Activated CD4-positive, alpha-beta T cell treated with anti-CD3 and anti-CD28 coated beads, Interleukin-2, amount 50 U/mL, for 24 hours (primary cell): ENCODE measurements around the gene ZNF80.

Experiments used
- DNase-seq, 2 donors: peaks; one replicate each; pipeline ENCODE4 v3.0.0-alpha.2; 2020; ENCODE audit warnings: low read depth in 1 of 2, low spot score in 1 of 2

ZNF80 gene

DNA sequence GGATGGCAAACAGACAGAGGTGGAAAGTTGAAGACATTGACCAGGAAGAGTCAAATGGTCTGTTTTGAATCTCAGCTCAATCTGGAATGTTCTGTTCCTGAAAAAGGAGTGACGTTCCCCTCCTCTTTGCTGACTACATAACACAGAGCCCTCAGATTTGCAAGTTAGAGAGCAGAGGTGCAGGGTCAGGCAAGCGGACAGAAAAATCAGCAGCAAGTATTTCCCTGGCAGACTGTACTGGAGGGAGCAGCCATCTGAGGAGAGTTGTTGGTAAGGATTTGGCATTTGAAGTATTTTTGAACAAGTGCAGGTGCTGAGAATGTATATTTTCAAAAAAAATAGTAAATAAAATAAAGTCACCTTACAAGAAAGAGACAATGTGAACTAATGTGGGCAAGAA is 17.6 kb downstream of the ZNF80 start:
- DNase-seq, result no peak

DNA sequence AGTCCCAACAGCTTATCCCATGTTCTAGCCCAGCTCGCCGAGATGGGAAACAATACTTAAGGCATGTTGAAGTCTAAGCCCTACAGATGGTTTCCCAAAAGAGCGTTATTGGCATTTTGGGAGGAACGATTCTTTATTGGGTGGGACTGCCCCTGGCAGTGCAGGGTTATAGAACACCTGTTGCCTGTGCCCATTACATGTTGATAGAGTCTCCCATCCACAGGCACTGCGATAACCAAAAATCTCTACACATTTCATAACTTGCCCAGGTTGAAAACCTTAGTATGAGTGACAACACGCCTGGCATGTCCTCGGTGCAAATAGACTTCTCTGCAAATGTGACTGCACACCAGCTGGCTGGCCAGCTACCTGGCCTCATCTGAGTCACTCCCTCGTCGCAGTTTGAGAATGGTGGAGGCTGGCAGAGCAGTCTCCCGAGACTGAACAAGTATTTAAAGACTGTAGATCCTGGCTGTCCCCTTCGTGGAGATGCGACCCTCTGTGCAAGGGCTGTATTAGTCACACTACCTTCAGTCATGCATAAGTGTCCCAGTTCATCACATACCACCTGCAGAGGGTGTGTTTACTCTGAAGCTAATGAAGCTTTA is 18.7 kb downstream of the ZNF80 start:
- no peak for DNase-seq

DNA sequence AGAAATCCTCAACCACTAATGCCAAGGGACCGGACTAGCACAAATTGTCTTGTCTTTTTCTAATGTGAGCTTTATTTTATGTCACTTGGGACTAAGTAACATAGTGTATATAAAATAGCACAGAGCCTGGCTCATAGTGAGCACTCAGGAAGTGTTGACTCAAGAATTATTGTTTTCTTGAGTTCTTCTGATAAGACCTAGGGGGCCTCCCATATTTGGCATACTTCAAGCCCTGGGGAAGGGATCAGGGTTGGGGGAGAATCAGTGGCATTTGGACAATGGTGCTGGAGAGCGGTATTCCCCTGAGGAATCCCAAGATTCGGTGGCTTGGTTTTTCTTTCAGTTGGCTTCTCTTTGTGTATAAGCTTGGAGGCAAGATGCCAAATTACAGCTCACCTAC is 19.4 kb downstream of the ZNF80 start:
- DNase-seq, result no peak

DNA sequence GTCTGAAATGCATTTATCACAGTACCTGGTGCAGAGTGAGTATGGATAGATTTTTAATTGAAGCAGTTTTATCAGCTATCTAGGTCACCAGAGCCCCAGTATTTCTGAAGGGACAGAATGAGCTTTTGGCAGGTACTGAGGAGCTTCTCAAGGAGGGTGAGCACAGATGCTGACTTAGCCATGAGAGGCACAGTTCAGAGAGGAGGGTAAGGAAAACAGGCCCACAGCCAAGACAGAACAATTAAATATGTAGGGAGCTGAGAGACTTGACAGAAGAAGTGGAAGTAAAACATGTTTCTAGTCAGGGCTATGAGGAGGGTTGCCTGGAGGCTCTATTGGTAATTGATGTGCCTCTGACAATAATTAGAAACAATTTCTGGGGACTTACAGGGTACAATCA is 20.1 kb downstream of the ZNF80 start:
- no peak for DNase-seq

DNA sequence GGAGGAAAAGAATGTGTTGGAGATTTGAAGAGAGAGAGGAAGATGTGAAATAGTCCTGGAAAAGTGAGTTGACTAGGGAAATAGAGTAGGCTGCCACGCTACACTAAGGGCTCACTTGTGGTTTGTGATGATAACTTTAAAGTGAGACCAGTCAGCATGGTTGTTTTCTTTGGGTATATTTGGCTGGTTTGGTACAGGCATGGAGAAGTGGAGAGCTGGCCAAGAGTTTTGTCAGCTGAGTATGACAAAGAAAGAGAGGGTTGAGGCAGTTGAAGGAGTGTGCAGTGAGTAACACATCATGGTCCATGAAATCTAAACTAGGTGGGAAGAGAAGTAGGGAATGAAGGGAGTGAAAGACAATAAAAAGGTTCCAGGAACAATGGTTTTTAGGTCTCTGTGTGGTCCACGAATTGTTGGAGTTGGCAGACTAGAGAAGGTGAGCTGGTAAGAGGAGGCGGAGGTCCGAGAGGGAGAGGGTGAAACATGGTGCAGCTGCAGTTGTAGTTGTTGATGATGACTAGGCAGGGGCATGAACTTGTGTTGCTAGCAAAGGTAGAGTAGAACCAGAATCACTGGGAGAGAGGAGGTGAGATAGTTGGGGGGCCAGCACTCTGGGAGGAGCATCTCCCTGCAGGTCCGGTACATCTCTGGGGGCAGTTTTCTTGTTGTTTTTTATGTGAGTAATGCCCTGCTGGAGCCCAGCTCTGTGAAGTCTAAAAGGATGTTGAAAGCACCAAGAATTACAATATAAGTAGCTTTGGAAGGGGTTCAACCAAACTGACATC is 21.0 kb downstream of the ZNF80 start:
- DNase-seq, result no peak

DNA sequence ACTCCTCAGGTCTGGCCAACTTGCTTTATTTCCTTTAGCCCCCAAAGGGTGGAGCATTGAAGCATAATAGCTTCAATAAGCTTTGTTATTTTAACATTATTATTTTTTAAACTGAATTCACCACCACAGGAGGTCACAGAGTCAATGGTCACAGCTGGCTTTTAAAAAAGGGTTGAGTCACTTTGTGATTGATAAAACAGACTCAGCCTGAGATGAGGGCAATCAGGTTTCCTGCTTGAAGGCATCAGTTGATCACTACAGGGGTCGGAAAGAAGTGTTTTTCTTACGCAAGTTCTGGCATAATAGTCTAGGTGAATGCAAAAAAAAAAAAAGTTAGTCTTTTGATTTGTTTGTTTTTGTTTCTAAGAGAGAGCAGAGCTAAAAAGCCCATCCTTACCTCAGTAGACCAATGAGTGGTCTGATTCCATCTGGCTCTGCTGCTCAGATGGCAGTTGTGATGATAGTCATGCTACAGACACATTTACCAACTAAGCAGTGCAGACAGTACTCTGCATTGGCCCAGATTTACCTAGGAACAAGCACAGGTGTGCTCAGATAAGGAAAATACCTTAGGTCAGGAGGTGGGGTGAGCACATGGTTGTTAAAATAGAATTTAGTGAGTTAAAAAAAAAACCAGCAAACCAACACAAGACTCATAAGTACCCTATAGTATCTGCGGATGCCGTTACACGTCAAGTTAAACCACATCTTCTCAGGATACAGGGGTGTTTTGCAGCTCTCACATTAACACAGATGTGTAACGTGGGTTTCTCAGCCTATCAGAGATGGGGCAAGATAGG is 22.6 kb downstream of the ZNF80 start:
- peak in 1 of 2 donors; percentile 48 for DNase-seq

DNA sequence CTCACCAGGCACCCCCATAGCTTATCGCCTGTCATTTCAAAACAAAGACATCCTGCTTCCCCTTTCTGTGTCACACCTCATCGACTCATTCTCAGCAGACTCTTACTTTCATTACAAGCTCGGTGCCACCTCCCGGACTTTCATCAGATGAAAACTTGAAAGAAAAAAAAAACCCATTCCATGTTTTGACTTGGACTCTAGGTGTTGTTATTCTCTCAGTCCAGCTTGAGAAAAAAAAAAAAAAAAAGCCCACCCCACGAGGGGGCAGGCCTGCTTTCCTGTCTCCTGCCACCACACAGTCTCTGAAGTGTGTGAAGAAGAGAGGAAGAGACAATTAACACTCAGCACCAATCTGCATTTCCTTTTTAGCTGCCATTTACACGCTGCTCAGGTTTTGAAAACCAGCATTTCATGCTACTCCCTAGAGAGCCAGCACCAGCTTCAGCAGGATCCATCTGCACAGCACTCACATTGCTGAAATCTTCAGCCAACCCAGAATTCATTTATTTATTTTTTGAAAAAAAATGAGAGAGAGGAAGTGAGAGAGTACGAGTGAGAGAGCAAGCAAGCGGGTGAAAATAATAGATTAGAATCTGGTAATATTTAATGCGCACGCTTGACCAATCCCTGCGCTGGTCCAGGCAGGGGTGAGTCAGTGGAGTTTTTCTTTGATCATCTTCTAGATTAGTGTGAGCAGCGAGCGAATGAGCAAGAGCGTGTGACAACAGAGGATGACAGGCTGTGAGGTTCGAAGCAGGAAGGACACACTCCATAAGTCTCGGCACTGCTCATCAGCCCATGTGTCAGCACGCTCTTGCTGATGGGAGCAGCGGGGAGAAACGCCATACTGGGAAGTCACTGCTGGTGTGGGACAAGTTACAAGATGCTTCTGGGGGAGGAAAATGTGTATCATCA is 23.5 kb downstream of the ZNF80 start:
- peak; percentile 49 to 70 for DNase-seq

DNA sequence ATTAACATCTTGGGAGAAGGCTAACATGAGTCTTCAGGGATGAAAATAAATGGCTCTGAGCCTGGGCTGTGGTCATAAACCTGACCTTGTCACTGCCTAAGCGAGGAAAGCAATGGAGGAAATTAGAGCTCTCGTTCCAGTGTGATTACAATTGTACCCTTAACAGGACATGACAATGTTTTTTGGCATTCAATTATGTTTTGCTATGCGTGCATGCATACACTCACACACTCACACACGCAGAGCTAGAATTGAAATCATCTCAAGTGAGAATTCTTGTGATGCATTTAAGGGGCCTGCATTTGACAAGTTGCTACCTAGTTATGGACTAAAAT is 24.1 kb downstream of the ZNF80 start:
- DNase-seq, result no peak

DNA sequence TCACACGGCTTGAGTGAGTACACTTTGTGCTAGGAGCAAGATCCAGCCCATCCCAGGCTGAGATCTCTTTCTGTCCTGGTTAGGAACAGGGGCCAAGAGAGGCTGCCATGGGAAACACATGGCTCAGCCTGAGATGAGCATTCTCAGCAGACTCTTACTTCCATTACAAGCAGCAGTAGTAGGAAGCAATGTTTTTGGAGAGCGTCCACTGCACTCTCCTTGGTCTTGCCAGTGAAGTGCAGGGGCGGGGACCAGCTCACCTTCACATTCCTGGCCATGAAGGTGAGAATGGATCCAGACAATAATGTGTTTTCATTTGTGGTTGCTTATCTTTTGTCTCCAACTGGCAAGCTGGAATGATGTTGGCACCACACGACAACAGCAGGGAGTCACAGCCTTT is 24.7 kb downstream of the ZNF80 start:
- DNase-seq, result no peak

DNA sequence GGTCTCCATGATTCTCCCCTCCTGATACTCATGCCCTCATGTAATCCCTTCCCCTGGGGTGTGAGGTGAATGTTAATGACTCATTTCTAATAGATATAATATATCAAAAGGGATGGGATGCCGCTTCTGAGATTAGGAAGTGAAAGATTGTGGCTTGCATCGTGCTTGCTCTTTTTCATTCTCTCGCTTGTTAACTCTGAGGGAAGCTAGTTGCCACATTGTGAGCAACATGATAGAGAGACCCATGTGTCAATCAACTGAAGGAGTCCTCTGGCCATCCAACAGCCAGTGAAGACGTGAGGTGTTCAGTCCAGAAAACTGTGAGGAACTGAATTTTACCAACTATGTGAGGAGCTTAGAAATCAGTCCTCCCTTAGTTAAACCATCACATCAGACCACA is 29.6 kb downstream of the ZNF80 start:
- no peak for DNase-seq

DNA sequence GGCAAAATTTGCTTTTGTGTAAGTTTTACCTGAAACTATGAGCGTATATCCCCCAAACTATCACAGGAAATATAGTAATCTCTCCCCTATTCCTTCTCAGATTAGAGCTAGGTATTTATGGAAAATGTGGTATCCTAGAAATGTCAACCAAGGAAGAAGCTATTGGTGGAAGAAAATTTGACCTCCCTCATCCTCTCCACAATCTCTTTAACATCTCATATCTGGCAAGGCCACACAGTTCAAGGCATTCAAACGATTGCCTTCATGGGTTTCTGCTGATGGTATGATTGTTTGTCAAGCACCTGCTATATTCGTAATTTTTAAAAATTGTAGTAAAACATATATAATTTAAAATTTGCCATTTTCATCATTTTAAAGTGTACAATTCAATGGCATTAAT is 31.0 kb downstream of the ZNF80 start:
- no peak for DNase-seq

DNA sequence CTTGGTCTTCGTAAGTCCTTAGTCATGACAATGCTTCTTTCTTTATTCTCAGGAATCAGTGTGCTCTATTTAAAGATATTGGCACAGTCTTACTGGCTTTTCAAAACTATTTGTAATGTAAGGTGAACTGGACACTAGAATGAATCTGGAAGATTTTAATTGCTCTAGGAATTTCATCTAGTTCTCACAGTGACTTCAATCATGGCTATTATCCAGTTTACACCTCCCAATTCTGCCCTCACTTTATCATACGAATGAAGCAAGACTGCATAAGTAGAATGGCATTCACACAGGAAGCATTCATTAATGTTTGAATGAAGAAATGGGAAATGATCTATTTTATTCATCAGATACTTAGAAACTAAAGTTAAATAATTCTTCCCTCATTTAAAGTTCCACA is 31.8 kb downstream of the ZNF80 start:
- DNase-seq, result no peak

DNA sequence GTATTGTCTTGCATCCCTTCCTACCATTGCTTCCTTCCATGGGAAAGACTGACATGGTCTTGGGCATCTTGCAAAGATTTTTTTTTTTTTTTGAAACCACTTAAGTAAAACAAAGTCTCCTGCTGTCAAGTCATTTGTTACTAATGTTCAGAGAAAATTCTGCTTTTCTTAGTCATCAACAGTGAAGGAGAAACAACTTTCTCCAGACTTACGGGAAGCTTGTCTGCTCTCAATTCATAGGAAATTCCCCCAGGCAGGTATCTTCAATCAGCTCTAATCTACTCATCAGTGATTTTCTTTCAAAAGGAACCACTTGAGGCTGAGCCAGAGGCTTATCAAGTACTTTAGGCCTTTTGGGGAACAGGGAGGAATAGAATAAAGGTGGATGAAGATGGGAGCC is 42.6 kb downstream of the ZNF80 start:
- no peak for DNase-seq

DNA sequence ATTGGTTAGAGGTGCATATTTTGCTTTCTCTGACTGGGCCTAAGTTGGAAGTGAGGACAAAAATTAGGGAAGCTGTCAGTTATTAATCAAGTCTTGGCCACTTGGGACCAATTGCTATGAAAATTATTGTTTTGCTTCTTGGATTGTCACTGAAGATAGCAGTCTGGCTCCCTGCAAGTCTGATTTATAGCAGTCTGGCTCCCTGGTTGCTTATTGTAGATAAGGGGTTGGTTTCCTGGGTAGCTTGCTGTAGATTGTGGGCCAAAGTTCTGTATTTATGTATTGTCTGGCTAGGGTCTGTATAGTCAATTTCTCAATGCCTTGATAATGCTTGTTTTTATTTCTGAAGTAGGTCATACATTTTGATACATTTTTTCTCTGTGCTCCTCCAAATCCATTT is 45.2 kb downstream of the ZNF80 start:
- DNase-seq, result no peak

DNA sequence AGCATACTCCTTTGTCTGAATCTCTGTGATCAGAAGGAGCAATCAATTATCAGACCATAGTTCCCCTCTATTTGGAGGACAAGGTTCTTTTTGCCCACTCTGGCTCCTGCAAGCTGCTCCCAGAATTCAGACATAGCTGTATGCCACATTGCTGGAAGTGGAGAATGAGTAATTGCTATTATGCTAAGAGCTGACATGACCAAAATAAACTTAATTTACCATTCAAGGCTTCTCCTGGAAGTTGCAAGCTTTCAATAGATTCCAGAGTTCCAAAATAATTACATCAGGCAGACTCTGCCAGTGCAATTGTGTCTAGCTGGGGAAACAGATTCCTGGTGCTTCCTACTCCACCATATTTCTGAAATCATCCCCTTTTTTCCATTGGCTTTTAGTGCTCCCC is 50.9 kb downstream of the ZNF80 start:
- no peak for DNase-seq
